GM23338 (cell line): ENCODE results near the gene SLC2A4RG. TPM values are rescaled to one million over a fixed set of nuclear protein-coding genes. Genes with fewer than 3 reads are reported as not detected.

ENCODE experiments used
- ATAC-seq: fragments of 200-7000 bp; cut with Tn5 transposase; 3 replicates; pipeline ENCODE4 v1.9.1; 2020
- DNase-seq: peaks from one replicate; pipeline ENCODE4 v3.0.0-alpha.2; 2015; ENCODE audit warnings: low spot score
- H2AFZ ChIP-seq: fragments of 200-600 bp; sonication (generic); 2 replicates; pipeline ENCODE4 v1.8.0; 2016; ENCODE audit warnings: antibody characterized with exemption, mild to moderate bottlenecking, moderate library complexity
- H3F3A ChIP-seq: fragments of 200-600 bp; sonication (generic); replicated peaks from 2 replicates; pipeline ENCODE4 v1.8.0; 2017; ENCODE audit warnings: antibody characterized with exemption, mixed run types, low read depth
- H3K27ac ChIP-seq: fragments of 200-600 bp; sonication (generic); 2 replicates; pipeline ENCODE4 v1.6.1; 2016; ENCODE audit warnings: low read depth
- H3K27me3 ChIP-seq: fragments of 200-600 bp; sonication (generic); 2 replicates; pipeline ENCODE4 v1.8.0; 2016; ENCODE audit warnings: mild to moderate bottlenecking, mixed run types, moderate library complexity; ENCODE audit not compliant: insufficient read depth
- H3K36me3 ChIP-seq: fragments of 200-600 bp; sonication (generic); 2 replicates; pipeline ENCODE4 v1.8.0; 2016; ENCODE audit warnings: mild to moderate bottlenecking; ENCODE audit not compliant: insufficient read depth
- H3K4me1 ChIP-seq: fragments of 200-600 bp; sonication (generic); 2 replicates; pipeline ENCODE4 v1.8.0; 2016; ENCODE audit warnings: mild to moderate bottlenecking, moderate library complexity; ENCODE audit not compliant: insufficient read depth
- H3K4me2 ChIP-seq: fragments of 200-600 bp; sonication (generic); 2 replicates; pipeline ENCODE4 v1.7.1; 2017; ENCODE audit warnings: mixed run types
- H3K4me3 ChIP-seq: fragments of 200-600 bp; sonication (generic); 2 replicates; pipeline ENCODE4 v1.6.1; 2016; ENCODE audit warnings: mixed run types
- H3K79me2 ChIP-seq: fragments of 200-600 bp; sonication (generic); replicated peaks from 2 replicates; pipeline ENCODE4 v1.8.0; 2017; ENCODE audit warnings: mild to moderate bottlenecking; ENCODE audit not compliant: insufficient read depth
- H3K9me2 ChIP-seq: fragments of 200-600 bp; sonication (generic); 2 replicates; pipeline ENCODE4 v1.8.0; 2017; ENCODE audit not compliant: insufficient read depth
- H4K20me1 ChIP-seq: fragments of 200-600 bp; sonication (generic); replicated peaks from 2 replicates; pipeline ENCODE4 v1.8.0; 2017; ENCODE audit warnings: mild to moderate bottlenecking; ENCODE audit not compliant: insufficient read depth
- H3K27ac Mint-ChIP-seq: 2 replicates; pipeline ENCODE4 v1.8.0; 2020; ENCODE audit warnings: inconsistent platforms, mild to moderate bottlenecking, moderate library complexity, mixed read lengths
- H3K27me3 Mint-ChIP-seq: 3 replicates; pipeline ENCODE4 v1.8.0; 2022; ENCODE audit warnings: low read depth, mild to moderate bottlenecking, moderate library complexity, mixed read lengths, inconsistent platforms; ENCODE audit not compliant: insufficient read depth, poor library complexity
- H3K36me3 Mint-ChIP-seq: 3 replicates; pipeline ENCODE4 v1.8.0; 2021; ENCODE audit warnings: low read depth, mild to moderate bottlenecking, inconsistent platforms, moderate library complexity, mixed read lengths
- H3K4me1 Mint-ChIP-seq: 3 replicates; pipeline ENCODE4 v1.8.0; 2020; ENCODE audit warnings: mild to moderate bottlenecking, inconsistent platforms, mixed read lengths
- H3K4me3 Mint-ChIP-seq: 3 replicates; pipeline ENCODE4 v1.8.0; 2021; ENCODE audit warnings: moderate library complexity, mild to moderate bottlenecking, inconsistent platforms, mixed read lengths
- H3K9me3 Mint-ChIP-seq: 3 replicates; pipeline ENCODE4 v1.8.0; 2020; ENCODE audit warnings: moderate library complexity, mild to moderate bottlenecking, inconsistent platforms, mixed read lengths
- CREB1 ChIP-seq: fragments of 250-450 bp; sonication (Bioruptor Pico); IDR thresholded peaks from 2 replicates; pipeline ENCODE4 v1.5.0; 2020; ENCODE audit warnings: low read depth, mild to moderate bottlenecking, moderate library complexity
- EZH2 ChIP-seq: fragments of 200-600 bp; sonication (generic); IDR thresholded peaks from one replicate; pipeline ENCODE4 v1.8.0; 2017; ENCODE audit warnings: antibody characterized with exemption, mild to moderate bottlenecking, low read depth; ENCODE audit not compliant: unreplicated experiment
- EZH2phosphoT487 ChIP-seq: fragments of 200-600 bp; sonication (generic); IDR thresholded peaks from one replicate; pipeline ENCODE4 v1.8.1; 2018; ENCODE audit warnings: antibody characterized with exemption; ENCODE audit not compliant: unreplicated experiment
- JUNB ChIP-seq: IDR thresholded peaks from one replicate; pipeline ENCODE4 v1.6.1; 2016; ENCODE audit warnings: antibody characterized with exemption; ENCODE audit not compliant: unreplicated experiment
- NANOG ChIP-seq: IDR thresholded peaks from 2 replicates; pipeline ENCODE4 v1.6.1; 2016; ENCODE audit warnings: antibody characterized with exemption, borderline replicate concordance
- POLR2AphosphoS5 ChIP-seq: IDR thresholded peaks from 2 replicates; pipeline ENCODE4 v1.6.1; 2016; ENCODE audit warnings: antibody characterized with exemption, low read depth
- STAT1 ChIP-seq: IDR thresholded peaks from one replicate; pipeline ENCODE4 v1.6.1; 2016; ENCODE audit warnings: antibody characterized with exemption; ENCODE audit not compliant: unreplicated experiment
- ZNF114 ChIP-seq: fragments of 250-450 bp; sonication (Bioruptor Pico); IDR thresholded peaks from 2 replicates; pipeline ENCODE4 v1.5.0; 2020; ENCODE audit warnings: mild to moderate bottlenecking, moderate library complexity
- ZNF331 ChIP-seq: fragments of 250-450 bp; sonication (Bioruptor Pico); IDR thresholded peaks from 2 replicates; pipeline ENCODE4 v1.5.0; 2020; ENCODE audit warnings: low read depth, mild to moderate bottlenecking, moderate library complexity
- polyA plus RNA-seq: library from polyadenylated mRNA; unstranded; fragments of >200 nt; fragmentation: Nextera tagmentation; extraction: Ambion mirVana; gene quantifications from 2 replicates; pipeline ENCODE4 v1.2.1, GENCODE V29; 2016
- total RNA-seq: library from RNA; depleted of rRNA; stranded (reverse); fragments of >200 nt; shearing (Covaris generic); gene quantifications from 2 replicates; pipeline ENCODE4 v1.2.3, GENCODE V29; 2014
- TF ChIP-seq, protein P1 (sequence below), 2 experiments: fragments of 200-600 bp in 1 of 2; sonication (generic) in 1 of 2; conservative IDR thresholded peaks; 2 replicates each; pipeline versions ENCODE4 v1.5.1 to v1.6.1; 2016 to 2017; ENCODE audit warnings: antibody characterized with exemption in 2 of 2, low read depth in 2 of 2, mild to moderate bottlenecking in 2 of 2, moderate library complexity in 1 of 2
- TF ChIP-seq, protein P2 (sequence below): IDR thresholded peaks from one replicate; pipeline ENCODE4 v1.6.1; 2018; ENCODE audit warnings: antibody characterized with exemption; ENCODE audit not compliant: unreplicated experiment
- TF ChIP-seq, protein P3 (sequence below): fragments of 250-450 bp; sonication (Bioruptor Pico); IDR thresholded peaks from 2 replicates; pipeline ENCODE4 v1.5.0; 2020; ENCODE audit warnings: mild to moderate bottlenecking, moderate library complexity
- TF ChIP-seq, protein P4 (sequence below): IDR thresholded peaks from 2 replicates; pipeline ENCODE4 v1.6.1; 2016; ENCODE audit warnings: antibody characterized with exemption

Gene SLC2A4RG
- total and polyA plus RNA-seq, 2 experiments from 2014 or later = 22.8 to 42.0 TPM

DNA sequence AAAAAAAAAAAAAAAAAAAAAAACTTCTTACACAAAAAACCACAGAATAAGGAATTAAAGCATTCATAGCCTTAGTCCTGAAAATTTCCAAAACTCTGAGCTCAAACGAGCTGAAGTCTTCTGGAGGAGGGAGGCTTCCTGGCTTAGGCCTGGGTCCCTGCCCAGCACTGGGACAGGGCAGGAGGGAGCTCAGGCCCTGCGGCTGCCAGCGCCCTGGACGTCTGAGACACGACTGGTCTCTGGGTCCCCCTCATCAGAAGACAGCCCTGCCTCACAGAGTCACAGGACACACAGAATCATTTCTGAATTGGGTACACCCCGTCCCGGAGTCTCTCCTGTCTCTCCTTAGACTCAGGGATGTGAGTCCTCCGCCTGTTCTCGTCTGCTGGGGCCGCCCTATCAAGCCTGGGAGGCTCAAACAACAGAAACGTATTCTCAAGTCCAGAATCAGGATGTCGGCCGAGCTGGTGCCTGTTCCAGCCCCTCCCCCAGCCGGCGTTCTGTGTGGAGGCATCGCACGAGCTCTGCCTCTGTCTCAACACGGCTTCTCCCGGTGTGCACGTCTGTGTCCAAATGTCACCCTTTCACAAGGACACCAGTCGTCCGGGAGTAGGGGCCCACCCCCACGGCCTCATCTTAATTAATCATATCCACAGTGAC is 52.1 kb downstream of the SLC2A4RG start:
- H4K20me1 ChIP-seq = peaks cover 11% of the 10 kb centered on the region
- no peak; the same call in 1 of the 3 replicates for ATAC-seq
- peaks cover 9% of the 10 kb centered on the region; the same call in 1 of the 2 replicates for H3F3A ChIP-seq
- Mint-ChIP-seq H3K9me3 (no peaks in the 10 kb centered on the region; the same call in 2 of the 3 replicates), H3K36me3 (peaks cover 3% of the 10 kb centered on the region; the same call in 1 of the 3 replicates), H3K27ac (peak overlapping the region; percentile 81; the same call in 1 of the 2 replicates), H3K4me1 (peaks cover 5% of the 10 kb centered on the region), H3K4me3 (no peak overlapping the region; the same call in 2 of the 3 replicates), H3K27me3 (peaks cover 10% of the 10 kb centered on the region)
- no peaks in the 10 kb centered on the region for H3K36me3 ChIP-seq
- H3K79me2 ChIP-seq = peaks cover 13% of the 10 kb centered on the region
- H3K4me1 ChIP-seq = peaks cover 6% of the 10 kb centered on the region; the same call in 1 of the 2 replicates
- H3K9me2 ChIP-seq = no peaks in the 10 kb centered on the region
- no peaks in the 10 kb centered on the region for H3K27me3 ChIP-seq
- DNase-seq = no peak
- TF ChIP-seq CREB1 (CRISPR knock-in tag) = no peak
- no peak for TF ChIP-seq STAT1
- TF ChIP-seq ZNF331 (CRISPR knock-in tag) = no peak
- TF ChIP-seq JUNB = no peak
- no peak for TF ChIP-seq NANOG
- TF ChIP-seq, protein P1, sequence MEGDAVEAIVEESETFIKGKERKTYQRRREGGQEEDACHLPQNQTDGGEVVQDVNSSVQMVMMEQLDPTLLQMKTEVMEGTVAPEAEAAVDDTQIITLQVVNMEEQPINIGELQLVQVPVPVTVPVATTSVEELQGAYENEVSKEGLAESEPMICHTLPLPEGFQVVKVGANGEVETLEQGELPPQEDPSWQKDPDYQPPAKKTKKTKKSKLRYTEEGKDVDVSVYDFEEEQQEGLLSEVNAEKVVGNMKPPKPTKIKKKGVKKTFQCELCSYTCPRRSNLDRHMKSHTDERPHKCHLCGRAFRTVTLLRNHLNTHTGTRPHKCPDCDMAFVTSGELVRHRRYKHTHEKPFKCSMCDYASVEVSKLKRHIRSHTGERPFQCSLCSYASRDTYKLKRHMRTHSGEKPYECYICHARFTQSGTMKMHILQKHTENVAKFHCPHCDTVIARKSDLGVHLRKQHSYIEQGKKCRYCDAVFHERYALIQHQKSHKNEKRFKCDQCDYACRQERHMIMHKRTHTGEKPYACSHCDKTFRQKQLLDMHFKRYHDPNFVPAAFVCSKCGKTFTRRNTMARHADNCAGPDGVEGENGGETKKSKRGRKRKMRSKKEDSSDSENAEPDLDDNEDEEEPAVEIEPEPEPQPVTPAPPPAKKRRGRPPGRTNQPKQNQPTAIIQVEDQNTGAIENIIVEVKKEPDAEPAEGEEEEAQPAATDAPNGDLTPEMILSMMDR (conservative IDR thresholded peaks at IDR 0.05; ENCODE audit: low read depth in 2 of 2) = no peak
- TF ChIP-seq, protein P2, sequence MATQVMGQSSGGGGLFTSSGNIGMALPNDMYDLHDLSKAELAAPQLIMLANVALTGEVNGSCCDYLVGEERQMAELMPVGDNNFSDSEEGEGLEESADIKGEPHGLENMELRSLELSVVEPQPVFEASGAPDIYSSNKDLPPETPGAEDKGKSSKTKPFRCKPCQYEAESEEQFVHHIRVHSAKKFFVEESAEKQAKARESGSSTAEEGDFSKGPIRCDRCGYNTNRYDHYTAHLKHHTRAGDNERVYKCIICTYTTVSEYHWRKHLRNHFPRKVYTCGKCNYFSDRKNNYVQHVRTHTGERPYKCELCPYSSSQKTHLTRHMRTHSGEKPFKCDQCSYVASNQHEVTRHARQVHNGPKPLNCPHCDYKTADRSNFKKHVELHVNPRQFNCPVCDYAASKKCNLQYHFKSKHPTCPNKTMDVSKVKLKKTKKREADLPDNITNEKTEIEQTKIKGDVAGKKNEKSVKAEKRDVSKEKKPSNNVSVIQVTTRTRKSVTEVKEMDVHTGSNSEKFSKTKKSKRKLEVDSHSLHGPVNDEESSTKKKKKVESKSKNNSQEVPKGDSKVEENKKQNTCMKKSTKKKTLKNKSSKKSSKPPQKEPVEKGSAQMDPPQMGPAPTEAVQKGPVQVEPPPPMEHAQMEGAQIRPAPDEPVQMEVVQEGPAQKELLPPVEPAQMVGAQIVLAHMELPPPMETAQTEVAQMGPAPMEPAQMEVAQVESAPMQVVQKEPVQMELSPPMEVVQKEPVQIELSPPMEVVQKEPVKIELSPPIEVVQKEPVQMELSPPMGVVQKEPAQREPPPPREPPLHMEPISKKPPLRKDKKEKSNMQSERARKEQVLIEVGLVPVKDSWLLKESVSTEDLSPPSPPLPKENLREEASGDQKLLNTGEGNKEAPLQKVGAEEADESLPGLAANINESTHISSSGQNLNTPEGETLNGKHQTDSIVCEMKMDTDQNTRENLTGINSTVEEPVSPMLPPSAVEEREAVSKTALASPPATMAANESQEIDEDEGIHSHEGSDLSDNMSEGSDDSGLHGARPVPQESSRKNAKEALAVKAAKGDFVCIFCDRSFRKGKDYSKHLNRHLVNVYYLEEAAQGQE = no peak
- no peak for TF ChIP-seq ZNF114
- TF ChIP-seq, protein P3, sequence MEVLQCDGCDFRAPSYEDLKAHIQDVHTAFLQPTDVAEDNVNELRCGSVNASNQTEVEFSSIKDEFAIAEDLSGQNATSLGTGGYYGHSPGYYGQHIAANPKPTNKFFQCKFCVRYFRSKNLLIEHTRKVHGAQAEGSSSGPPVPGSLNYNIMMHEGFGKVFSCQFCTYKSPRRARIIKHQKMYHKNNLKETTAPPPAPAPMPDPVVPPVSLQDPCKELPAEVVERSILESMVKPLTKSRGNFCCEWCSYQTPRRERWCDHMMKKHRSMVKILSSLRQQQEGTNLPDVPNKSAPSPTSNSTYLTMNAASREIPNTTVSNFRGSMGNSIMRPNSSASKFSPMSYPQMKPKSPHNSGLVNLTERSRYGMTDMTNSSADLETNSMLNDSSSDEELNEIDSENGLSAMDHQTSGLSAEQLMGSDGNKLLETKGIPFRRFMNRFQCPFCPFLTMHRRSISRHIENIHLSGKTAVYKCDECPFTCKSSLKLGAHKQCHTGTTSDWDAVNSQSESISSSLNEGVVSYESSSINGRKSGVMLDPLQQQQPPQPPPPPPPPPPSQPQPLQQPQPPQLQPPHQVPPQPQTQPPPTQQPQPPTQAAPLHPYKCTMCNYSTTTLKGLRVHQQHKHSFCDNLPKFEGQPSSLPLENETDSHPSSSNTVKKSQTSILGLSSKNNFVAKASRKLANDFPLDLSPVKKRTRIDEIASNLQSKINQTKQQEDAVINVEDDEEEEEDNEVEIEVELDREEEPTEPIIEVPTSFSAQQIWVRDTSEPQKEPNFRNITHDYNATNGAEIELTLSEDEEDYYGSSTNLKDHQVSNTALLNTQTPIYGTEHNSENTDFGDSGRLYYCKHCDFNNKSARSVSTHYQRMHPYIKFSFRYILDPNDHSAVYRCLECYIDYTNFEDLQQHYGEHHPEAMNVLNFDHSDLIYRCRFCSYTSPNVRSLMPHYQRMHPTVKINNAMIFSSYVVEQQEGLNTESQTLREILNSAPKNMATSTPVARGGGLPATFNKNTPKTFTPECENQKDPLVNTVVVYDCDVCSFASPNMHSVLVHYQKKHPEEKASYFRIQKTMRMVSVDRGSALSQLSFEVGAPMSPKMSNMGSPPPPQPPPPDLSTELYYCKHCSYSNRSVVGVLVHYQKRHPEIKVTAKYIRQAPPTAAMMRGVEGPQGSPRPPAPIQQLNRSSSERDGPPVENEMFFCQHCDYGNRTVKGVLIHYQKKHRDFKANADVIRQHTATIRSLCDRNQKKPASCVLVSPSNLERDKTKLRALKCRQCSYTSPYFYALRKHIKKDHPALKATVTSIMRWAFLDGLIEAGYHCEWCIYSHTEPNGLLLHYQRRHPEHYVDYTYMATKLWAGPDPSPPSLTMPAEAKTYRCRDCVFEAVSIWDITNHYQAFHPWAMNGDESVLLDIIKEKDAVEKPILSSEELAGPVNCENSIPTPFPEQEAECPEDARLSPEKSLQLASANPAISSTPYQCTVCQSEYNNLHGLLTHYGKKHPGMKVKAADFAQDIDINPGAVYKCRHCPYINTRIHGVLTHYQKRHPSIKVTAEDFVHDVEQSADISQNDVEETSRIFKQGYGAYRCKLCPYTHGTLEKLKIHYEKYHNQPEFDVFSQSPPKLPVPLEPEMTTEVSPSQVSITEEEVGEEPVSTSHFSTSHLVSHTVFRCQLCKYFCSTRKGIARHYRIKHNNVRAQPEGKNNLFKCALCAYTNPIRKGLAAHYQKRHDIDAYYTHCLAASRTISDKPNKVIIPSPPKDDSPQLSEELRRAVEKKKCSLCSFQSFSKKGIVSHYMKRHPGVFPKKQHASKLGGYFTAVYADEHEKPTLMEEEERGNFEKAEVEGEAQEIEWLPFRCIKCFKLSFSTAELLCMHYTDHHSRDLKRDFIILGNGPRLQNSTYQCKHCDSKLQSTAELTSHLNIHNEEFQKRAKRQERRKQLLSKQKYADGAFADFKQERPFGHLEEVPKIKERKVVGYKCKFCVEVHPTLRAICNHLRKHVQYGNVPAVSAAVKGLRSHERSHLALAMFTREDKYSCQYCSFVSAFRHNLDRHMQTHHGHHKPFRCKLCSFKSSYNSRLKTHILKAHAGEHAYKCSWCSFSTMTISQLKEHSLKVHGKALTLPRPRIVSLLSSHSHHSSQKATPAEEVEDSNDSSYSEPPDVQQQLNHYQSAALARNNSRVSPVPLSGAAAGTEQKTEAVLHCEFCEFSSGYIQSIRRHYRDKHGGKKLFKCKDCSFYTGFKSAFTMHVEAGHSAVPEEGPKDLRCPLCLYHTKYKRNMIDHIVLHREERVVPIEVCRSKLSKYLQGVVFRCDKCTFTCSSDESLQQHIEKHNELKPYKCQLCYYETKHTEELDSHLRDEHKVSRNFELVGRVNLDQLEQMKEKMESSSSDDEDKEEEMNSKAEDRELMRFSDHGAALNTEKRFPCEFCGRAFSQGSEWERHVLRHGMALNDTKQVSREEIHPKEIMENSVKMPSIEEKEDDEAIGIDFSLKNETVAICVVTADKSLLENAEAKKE (CRISPR knock-in tag) = no peak
- TF ChIP-seq, protein P4, sequence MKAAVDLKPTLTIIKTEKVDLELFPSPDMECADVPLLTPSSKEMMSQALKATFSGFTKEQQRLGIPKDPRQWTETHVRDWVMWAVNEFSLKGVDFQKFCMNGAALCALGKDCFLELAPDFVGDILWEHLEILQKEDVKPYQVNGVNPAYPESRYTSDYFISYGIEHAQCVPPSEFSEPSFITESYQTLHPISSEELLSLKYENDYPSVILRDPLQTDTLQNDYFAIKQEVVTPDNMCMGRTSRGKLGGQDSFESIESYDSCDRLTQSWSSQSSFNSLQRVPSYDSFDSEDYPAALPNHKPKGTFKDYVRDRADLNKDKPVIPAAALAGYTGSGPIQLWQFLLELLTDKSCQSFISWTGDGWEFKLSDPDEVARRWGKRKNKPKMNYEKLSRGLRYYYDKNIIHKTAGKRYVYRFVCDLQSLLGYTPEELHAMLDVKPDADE = no peak
- TF ChIP-seq EZH2phosphoT487 = no peak
- no peak for TF ChIP-seq EZH2
- TF ChIP-seq POLR2AphosphoS5 = no peak
- H2AFZ ChIP-seq = no peak overlapping the region
- H3K4me3 ChIP-seq = no peak overlapping the region
- H3K27ac ChIP-seq = peak overlapping the region; percentile 39; the same call in 1 of the 2 replicates
- no peak overlapping the region for H3K4me2 ChIP-seq
